ENCODE results near the gene THAP3.

The THAP3 gene

DNA sequence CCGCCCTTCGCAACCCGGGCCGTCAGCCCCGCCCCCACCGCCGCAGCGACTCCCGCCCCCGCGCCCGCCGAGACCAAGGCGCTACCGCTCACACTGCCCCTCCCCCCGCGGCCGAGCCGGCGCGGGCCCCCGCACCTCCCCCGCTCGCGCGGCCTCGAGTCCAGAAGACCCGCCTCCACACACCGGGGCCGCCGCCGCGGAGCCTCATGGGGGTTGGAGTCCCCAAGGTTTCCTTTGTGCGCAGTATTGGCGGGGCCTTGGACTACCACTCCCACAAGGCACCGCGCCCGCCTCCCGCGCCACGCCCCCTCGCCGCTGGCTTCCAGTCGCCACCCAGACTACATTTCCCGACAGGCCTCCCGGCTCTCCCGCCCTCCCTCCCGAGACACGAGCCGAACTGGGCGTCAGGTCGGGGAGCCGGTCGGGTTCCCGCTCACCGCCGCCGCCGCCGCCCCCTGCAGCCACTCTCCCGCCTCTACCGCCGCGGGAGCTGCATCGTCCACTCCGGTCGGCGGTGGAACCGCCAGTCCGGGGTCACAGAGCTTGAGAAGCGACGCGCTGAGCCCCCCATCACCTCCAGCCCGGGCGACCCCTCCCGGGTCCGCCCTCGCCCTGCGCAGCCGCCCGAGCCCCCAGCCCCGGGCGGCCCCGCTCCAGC, 11.2 kb upstream of the THAP3 start, which contains the start of gene PHF13:
Gene PHF13, plus strand, starts transcription at position 371 of the 658 bp plus-strand sequence. CDS start 336 bp downstream, outside the sequence.
- no peak for FAIRE-seq

DNA sequence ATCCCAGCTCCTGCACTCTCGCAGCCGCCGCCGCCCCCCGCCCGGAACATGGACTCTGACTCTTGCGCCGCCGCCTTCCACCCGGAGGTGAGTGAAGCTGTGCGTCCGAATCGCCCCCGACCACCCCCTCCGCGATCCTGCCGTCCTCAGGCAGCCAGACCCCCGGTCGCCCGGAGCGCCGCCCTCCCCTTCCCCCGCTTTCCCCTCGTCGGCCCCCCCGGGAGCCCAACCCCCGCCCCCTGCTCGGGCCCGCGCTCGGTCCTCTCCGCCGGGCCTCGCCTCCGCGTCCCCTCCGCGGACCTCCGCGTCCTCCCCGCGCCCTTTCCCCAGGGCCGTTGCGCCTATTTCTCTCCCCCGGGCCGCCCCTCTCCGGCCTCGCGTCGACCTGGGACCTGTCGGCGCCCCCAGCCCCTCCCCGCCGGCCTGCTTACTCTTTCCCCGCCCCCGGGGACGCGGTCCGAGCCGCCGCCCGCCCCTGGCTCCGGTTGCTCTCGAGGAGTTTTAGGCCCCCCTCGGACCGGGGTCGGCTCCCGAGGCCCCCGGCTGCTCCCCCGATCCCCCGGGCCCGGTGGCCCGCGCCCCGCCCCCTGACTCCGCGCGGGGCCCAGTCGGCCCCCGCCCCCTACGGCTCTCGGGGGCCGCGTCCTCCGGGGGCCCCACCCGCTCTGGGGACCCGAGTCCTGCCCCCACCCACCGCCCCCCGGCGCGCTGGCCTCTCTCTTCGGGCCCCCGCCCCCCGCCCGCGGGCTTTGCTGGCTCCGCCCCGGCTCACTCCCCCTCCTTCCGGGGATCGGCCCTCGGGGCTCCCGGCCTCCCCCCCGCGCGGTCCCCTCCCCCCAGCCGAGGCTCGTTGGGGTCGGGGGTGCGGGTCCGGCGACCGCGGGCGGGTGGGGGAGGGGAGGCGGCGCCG, 10.4 kb upstream of the THAP3 start:
- no peak for FAIRE-seq

DNA sequence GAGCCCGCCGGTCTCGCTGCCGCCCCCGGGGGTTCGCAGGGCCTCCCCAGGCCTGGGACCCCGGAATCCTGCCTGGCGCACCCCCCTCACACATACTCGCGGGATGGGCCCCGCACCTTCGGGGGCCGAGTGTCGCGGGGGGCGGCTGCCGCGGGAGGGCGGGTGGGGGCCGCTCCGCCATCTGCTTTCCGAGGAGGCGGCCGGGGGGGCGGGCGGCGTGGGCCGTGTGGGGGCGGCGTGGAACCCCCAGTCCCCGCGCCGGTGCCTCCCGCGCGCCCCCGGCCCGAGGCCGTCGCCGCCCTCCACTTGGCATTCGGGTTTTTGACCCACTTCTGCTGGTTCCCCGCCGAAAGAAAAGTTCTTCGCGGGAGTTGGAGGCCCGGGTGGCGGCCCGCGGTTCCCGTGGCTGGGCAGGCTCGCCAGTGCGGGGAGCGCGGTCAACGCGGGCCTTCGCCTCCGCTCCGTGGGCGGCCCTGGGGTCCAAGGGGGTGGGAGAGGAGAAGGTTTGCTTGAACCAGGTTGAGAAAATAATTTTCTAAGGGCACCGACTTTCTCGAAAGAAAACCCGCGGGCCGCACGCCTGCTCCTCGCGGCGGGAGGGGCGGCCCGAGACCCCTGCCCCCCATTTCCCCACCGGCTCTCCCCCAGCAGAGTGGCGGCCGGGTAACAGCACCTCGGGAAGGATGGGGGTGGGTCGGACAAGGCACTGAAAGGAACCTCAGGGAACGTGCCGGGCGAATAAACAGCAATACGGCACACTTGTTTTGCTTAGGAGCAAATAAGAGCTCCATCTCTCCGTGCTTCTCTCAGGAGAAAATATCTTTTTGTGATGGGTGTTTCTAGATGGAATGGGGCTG, 9.5 kb upstream of the THAP3 start:
- FAIRE-seq, result no peak

DNA sequence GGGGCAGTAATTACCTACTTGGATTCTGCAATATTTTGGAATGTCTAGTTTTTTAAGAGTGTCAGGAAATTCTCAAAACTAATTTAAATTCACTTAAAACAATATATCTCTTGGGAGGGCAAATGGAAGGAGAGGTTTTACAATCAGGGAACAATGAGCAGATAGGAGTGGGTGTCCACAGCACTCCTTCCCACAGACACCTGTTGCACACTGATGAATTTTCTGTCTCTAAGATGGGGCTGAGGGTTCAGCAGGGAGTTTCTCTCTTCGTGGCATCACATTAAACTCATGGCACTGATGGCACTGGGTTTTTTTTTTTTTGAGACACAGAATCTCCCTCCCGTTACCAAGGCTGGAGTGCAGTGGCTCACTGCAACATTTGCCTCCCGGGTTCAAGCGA, 5.6 kb upstream of the THAP3 start:
- FAIRE-seq, result no peak

DNA sequence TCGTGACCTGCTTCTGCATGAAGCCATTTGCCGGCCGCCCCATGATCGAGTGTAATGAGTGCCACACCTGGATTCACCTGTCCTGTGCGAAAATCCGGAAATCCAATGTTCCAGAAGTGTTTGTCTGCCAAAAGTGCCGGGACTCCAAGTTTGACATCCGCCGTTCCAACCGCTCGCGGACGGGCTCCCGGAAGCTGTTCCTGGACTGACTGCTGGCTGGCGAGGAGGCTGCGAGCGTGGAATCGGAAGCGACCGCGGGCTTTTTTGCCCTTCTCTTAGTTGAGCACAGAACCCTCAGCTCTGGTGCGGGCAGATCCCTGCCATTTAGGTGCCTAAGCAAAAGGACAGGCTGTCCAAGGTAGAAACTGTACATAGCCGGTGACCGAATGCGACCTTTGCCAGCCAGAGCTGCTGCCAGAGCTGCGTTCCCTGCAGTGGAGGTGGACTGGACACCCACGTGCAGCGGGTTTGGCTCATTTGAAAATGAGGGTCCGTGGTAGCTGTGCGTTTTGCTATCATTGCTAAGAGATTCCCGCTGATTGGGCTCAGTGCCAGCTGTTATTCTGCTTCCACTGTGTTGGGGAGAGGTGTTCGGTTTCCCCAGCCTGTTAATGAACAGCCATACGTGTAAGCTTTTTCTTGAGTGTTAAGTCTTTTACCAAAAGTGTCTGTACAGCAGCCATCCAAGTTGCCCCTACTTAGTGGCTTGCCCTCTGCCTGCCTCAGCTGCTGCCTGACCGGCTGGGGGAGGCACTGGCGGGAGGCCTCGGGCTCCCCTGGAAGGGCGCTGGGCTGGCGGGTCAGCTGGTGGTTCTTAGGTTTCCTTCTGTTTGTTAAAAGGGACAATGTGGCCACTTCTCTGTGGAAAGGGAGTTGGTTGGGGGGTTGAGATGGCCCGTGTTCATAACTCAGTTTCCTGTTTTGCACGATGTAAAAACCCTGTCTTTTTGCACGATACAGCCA, 3.0 kb upstream of the THAP3 start:
- no peak for FAIRE-seq

DNA sequence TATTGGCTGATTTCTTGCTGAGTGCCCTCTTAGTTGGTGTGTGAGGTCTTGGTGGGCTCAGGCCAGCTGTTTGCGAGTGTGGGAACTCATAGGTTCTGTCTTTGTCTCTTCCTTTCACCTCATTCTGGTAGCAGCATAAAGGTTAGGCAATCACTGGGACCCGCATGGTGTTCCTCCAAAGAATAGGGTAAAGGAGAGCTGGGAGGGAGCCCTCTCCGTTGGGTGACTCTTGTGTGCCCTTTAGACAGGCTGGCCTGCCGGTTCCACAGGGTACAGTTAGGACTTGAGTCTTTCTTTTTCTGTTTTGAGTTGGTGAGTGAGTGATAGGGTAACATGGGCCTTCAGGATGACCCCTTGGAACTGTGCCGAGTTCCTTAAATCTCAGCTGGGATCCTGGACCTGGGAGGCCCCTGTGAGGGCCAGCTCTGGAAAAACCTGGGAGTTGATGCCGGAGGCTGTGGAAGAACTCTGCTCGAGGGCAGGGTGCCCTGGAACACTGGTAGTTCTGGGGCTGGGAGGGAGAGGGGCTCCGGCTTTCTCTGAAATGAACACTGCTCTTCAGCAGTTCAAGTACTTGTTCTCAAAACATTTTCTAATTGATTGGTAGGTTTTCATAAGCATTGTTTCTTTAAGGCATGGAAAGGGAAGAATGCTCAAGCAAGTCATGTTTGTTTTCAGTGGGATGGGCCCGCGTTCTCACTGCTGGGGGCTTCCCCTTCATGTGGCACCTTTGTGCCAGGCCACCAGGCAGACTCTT, 2.1 kb upstream of the THAP3 start:
- no peak for FAIRE-seq

DNA sequence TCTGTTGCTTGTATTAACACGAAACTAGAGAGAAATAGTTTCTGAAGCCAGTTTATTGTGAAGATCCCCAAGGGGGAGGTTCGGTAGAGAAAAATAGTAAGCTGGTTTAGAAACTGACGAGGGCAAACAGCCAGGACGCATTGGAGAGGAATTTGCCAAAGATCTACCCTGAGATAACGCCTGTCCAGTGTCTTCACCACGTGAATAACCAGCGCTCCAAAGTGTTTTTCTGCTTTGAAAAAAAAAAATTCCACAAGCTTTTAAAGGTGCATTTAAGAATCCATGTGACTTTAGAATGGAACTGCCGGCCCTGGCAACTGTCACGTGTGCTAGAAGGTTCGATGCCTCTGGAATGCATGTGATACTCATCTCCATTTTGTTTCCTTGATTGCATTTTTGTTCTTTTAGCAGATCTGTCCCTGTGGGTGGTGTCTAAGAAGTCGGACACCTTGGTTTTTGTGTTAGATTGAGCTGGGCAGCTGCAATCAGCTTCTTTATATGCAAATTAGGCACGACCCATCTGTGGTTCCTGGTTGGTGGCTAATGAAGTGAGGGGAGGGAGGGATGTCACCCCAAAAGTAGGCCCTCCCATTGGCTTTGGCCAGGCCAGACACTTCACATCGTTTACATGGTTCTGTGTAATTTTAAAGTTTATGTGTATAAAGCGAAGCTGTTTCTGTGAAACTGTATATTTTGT, 1.3 kb upstream of the THAP3 start:
- FAIRE-seq, result no peak

DNA sequence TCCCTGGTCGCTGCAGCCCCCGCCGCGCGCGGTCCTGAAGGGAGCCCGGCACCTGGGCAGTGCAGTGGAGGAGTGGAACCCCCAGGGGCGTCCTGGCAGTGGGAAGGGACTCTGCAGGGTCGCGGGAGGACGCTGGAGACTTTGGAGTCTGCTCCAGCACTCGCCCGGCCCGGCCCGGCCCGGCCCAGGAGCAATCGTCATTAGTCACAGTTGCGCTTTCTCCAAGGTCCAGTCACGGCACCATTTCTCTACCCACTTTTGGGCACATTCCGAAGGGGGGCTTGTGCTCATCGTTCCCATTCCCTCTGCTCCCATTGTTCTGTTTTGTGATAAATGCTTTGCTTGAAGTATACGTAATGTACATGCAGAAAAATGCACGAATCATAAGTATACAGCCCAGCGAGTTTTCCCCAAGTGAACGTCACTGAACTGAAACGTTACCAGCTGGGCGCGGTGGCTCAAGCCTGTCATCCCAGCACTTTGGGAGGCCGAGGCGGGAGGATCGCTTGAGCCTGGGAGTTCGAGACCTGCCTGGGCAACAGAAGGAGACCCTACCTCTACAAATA, 999 bp downstream of the THAP3 start:
- FAIRE-seq, result no peak

DNA sequence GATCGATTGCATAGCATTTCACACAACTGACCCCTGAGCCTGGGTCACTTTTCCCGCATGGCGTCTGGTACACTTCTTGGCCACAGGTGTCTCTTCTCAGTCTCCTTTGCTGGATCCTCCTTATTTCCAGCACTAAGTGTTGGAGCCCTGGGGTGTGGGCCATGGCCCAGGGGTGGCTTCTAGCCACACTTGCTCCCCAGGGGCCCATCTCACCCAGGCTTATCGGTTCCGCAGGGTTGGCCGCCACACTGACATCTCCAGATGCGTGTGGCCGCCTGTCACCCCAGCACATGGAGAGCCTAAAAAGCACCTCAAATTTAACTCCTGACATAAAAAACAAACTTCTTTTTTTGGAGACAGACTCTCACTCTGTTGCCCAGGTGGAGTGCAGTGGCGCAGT, 2.4 kb downstream of the THAP3 start:
- no peak for FAIRE-seq

DNA sequence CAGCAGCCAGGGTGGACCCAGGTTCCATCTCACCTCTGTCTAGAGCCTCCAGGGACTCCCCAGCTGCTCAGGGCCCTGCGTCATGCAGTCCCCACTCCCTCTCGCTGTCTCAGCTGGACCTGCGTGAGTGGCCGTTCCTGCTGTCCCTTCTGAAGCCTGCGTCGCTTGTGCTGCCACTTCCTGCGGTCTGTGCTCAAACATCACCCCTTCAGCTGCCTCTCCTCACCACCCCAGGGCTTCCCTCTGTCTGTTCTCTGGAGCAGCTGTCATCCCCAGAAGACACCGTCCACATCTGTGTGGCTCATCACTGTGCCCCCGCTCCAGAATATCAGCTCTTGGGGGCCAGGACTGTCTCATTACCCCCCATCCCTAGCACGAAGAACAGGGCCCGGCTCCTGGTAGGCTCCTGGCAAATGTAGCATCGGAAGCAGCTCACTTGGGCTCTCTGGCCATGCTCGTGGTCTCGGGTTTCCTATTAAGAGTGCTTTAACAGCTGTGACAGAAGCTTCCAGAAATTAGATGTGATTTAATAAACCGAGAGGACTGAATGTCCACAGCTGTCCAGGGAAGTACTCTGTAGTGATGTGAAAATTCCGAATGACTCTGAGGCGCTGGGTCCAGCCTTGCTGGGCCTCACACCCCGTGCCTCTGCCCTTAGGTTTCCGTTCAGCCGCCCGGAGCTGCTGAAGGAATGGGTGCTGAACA, 3.3 kb downstream of the THAP3 start:
- FAIRE-seq, result no peak

DNA sequence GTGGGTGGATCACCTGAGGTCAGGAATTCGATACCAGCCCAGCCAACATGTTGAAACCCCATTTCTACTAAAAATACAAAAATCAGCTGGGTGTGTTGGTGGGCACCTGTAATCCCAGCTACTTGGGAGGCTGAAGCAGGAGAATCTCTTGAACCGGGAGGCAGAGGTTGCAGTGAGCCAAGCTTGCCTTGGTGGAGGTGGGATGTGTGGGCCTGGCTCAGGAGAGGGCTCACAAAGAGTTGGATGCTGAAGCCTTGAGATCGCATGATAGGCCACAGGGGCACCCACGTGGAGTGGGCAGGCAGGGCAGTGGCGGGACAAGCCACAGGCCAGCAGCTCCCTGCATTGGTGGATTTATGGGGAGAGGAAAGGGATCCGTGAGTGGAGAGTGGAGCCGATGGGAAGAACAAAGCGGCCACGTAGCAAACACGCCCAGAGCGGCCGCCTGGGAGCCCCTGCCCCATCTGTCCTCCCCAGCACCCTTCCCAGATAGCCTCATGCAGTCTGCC, 4.4 kb downstream of the THAP3 start:
- no peak for FAIRE-seq

DNA sequence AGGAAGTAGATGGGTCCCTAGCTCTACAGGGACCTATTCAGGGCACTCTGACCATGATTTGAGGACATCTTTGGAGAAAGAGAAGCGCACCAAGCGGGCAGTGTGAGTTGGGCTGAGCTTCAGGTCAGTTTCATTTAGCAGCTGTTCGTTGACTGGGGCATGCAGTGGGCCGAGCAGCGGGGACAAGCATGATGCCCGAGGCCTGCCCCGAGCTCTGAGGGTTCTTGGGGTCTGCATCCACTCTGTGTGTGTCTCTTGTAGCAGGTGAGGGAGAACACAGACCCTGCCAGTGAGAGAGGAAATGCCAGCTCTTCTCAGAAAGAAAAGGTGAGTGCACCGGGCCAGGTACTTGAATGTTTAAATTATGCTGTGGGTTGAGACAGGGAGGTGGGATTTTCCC, 5.4 kb downstream of the THAP3 start:
- no peak for FAIRE-seq

DNA sequence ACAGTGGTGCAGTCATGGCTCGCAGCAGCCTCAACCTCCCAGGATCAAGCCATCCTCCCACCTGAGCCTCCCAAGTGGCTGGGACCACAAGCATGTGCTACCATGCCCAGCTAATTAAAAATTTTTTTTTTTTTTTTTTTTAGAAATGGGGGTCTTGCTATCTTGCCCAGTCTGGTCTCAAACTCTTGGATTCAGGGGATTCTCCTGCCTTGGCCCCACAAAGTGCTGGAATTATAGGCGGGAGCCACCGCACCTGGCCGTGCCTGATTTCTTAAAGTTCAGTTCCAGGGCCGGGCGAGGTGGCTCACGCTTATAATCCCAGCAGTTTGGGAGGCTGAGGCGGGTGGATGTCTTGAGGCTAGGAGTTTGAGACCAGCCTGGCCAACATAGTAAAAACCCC, 6.4 kb downstream of the THAP3 start:
- no peak for FAIRE-seq

DNA sequence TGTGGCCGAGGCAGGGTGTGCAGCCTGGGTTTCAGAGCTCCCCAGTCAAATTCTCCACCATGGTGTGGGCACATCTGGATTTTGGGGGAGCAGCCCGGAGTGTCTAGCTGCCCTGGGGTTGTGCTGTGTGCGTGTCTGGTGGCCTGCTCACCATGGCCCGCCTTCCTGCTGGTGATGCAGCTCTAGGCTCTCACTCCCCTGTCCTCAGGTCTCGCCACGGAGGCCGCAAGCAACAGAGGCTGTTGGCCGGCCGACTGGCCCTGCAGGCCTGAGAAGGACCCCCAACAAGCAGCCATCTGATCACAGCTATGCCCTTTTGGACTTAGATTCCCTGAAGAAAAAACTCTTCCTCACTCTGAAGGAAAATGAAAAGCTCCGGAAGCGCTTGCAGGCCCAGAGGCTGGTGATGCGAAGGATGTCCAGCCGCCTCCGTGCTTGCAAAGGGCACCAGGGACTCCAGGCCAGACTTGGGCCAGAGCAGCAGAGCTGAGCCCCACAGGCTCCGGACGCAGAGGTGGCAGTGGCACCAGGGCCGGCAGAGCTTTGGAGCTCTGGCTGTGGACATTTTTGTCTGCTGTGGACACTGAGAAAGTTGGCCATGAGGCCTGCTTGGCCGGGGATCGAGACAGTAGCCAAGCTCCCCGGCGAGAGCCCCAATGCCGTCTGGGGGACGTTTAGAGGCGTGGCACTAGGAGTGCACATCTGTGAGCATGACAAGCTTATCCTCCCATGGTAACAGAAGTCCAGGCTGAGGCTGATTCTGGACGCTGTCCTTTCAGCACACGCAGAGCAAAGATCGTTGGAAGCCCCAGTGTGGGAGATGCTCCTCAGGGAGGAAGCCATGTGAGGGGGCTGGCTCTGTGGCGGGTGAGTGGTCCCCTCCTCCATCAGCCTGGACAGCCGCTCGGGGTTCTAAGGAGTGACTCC, 8.2 kb downstream of the THAP3 start:
- FAIRE-seq, result no peak

DNA sequence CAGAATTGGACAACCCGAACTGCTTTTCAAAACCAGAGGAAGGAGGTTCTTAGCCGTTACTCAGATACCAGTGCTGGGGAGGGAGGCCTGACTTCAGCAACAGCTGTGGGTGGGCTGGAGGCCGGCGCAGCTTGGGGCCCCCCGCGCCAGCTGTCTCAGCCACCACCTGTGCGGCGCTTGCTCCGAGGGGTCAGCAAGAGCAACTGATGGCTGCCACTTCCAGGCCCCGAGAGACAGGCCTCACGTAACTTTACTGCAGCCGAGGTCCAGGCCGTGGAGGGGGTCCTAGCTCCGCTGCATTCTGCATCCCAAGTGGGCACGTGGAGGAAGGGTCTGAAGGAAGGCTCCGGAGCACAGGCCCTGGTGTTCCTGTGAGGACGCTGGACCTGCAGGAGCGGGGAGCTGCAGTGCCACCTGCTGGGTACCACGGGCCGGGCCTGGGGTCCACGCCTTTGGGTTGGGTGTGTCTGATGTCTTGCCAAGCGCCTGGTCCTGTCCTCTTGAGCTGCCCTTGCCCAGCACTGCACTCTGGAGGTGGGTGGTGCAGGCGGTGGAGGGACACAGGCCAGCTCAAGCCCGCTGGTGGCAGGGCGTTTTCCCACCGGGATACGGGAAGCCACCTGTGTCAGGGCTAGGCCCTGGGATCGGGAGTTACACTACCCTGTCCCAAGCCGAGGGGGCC, 9.8 kb downstream of the THAP3 start:
- no peak for FAIRE-seq

DNA sequence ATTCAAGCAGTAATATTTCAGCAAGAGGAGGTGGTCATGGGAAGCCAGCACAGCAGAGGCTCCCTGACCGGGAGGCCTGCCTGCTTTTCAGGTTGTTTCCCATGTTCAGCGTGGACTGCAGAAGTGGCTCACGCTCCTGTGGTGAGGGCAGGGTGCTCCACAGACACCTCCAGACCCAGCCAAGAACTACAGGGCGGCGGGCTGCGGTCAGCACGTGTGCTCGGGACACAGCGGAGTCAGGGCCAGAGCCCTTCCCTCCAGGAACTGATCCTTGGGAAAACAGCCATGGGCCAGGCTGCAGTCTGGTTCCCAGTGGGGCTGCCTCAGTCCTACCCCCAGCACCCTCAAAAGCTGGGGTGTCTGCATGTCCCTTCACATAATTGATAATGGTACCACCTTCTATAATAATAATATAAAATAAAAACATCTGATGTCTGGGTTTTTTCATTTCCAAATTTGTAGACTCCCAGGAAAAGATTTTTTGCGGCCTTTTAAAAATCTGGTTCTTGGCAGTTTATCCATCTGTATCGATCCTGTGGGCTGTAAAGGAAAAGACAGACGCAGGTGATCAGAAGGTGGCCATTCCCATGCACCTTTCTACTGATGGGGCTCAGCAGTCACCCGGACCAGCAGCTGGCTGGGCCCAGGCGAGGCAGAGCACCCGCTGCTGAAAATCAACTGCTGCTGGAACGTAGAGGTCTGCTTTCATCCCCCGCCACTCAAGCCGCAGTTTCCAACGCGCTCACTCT, 10.7 kb downstream of the THAP3 start:
- FAIRE-seq, result no peak
